Astrocyte (in vitro differentiated cells and primary cell): ENCODE data around the gene PSMC3IP.

ENCODE experiments used
- EZH2 ChIP-seq: IDR thresholded peaks from 2 replicates; pipeline ENCODE4 v1.6.1; 2012; ENCODE audit warnings: mild to moderate bottlenecking, low read length, inconsistent platforms; ENCODE audit not compliant: insufficient read depth
- TF ChIP-seq, protein P1 (sequence below): IDR thresholded peaks from 2 replicates; pipeline ENCODE4 v1.5.1; 2011; ENCODE audit warnings: low read depth, mild to moderate bottlenecking, inconsistent platforms, low read length, moderate library complexity; ENCODE audit not compliant: insufficient read depth

GRCh38 chr17:42525221-42525620 lies 52.3 kb downstream of the PSMC3IP start:
- TF ChIP-seq, protein P1, sequence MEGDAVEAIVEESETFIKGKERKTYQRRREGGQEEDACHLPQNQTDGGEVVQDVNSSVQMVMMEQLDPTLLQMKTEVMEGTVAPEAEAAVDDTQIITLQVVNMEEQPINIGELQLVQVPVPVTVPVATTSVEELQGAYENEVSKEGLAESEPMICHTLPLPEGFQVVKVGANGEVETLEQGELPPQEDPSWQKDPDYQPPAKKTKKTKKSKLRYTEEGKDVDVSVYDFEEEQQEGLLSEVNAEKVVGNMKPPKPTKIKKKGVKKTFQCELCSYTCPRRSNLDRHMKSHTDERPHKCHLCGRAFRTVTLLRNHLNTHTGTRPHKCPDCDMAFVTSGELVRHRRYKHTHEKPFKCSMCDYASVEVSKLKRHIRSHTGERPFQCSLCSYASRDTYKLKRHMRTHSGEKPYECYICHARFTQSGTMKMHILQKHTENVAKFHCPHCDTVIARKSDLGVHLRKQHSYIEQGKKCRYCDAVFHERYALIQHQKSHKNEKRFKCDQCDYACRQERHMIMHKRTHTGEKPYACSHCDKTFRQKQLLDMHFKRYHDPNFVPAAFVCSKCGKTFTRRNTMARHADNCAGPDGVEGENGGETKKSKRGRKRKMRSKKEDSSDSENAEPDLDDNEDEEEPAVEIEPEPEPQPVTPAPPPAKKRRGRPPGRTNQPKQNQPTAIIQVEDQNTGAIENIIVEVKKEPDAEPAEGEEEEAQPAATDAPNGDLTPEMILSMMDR = no peak
- no peak for TF ChIP-seq EZH2
